Measurements from ENCODE around the gene LYRM4.

The LYRM4 gene

GRCh38 chr6:5293692-5294091 is 32.9 kb upstream of the LYRM4 start:
- H3K27me3 ChIP-seq (ENCODE audit: insufficient read depth, low read length), result no peaks in the 10 kb centered on the region
- no peak overlapping the region for H3K27ac ChIP-seq (ENCODE audit: low read length)
- H3K9ac ChIP-seq (ENCODE audit: low read depth, low read length), result no peak overlapping the region
- H3K9me3 ChIP-seq (ENCODE audit: insufficient read depth, low read depth, low read length), result no peaks in the 10 kb centered on the region
- no peaks in the 10 kb centered on the region for H3K36me3 ChIP-seq (ENCODE audit: insufficient read depth, low read depth, low read length)
- 0 out of 2 replicates have a peak, but pooled peaks cover 3% of the 10 kb centered on the region for H3K4me1 ChIP-seq (ENCODE audit: insufficient read depth, low read length)
- H3K4me3 ChIP-seq (ENCODE audit: low read length), result no peak overlapping the region

GRCh38 chr6:5292154-5292553 is 31.4 kb upstream of the LYRM4 start:
- Histone ChIP-seq H3K27ac (ENCODE audit: low read length) (no peak overlapping the region), H3K9me3 (ENCODE audit: insufficient read depth, low read depth, low read length) (no peaks in the 10 kb centered on the region), H3K27me3 (ENCODE audit: insufficient read depth, low read length) (no peaks in the 10 kb centered on the region), H3K4me1 (ENCODE audit: insufficient read depth, low read length) (peaks cover 5% of the 10 kb centered on the region; the same call in 1 of the 2 replicates), H3K9ac (ENCODE audit: low read depth, low read length) (no peak overlapping the region), H3K4me3 (ENCODE audit: low read length) (no peak overlapping the region), H3K36me3 (ENCODE audit: insufficient read depth, low read depth, low read length) (no peaks in the 10 kb centered on the region)

DNA sequence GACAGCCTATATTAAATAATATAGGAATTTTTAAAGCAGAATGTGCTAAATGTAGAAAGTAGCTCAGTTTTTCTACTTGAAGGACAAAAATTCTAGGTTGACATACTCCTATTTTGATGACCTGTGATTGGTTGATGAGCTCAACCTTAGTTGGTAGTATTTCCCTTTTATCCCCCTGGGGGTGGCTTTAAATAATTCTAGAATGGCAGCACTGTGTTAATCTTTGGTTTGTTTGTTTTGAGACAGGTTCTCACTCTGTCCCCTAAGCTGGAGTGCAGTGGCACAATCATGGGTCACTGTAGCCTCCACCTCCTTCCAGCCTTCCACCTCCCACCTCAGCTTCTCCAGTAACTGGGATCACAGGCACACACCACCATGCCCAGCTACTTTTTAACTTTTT is 29.8 kb upstream of the LYRM4 start:
- peaks cover 5% of the 10 kb centered on the region; the same call in 1 of the 2 replicates for H3K4me1 ChIP-seq (ENCODE audit: insufficient read depth, low read length)
- H3K9ac ChIP-seq (ENCODE audit: low read depth, low read length), result no peak overlapping the region
- H3K27me3 ChIP-seq (ENCODE audit: insufficient read depth, low read length), result no peaks in the 10 kb centered on the region
- H3K4me3 ChIP-seq (ENCODE audit: low read length), result no peak overlapping the region
- H3K36me3 ChIP-seq (ENCODE audit: insufficient read depth, low read depth, low read length), result no peaks in the 10 kb centered on the region
- no peak overlapping the region for H3K27ac ChIP-seq (ENCODE audit: low read length)
- no peaks in the 10 kb centered on the region for H3K9me3 ChIP-seq (ENCODE audit: insufficient read depth, low read depth, low read length)

DNA sequence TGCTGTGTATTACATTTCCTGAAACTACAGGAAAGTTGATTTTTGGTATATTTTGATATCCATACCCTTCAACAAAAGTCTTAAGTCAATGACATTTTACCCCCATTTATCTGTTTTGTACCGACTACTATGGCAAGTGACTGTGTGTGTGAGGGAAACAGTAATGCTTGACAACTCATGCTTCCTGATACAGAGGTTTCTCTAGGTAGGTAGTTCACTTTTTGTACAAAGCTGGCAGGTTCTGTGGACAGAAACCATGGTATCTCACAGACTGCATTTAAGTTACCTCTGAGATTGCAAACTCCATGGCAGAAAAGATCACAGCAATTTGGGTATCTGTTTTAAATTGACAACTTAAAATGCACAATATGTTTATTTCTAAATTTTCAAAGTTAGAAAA is 29.3 kb upstream of the LYRM4 start:
- Histone ChIP-seq H3K4me3 (ENCODE audit: low read length) (no peak overlapping the region), H3K27me3 (ENCODE audit: insufficient read depth, low read length) (no peaks in the 10 kb centered on the region), H3K4me1 (ENCODE audit: insufficient read depth, low read length) (peaks cover 5% of the 10 kb centered on the region; the same call in 1 of the 2 replicates), H3K9ac (ENCODE audit: low read depth, low read length) (no peak overlapping the region), H3K9me3 (ENCODE audit: insufficient read depth, low read depth, low read length) (no peaks in the 10 kb centered on the region), H3K27ac (ENCODE audit: low read length) (no peak overlapping the region), H3K36me3 (ENCODE audit: insufficient read depth, low read depth, low read length) (no peaks in the 10 kb centered on the region)

- H3K36me3 ChIP-seq (ENCODE audit: insufficient read depth, low read depth, low read length), result no peaks in the 10 kb centered on the region
- no peak overlapping the region for H3K9ac ChIP-seq (ENCODE audit: low read depth, low read length)
- H3K4me1 ChIP-seq (ENCODE audit: insufficient read depth, low read length), result peaks cover 4% of the 10 kb centered on the region; the same call in 1 of the 2 replicates
- H3K9me3 ChIP-seq (ENCODE audit: insufficient read depth, low read depth, low read length), result no peaks in the 10 kb centered on the region
- no peak overlapping the region for H3K27ac ChIP-seq (ENCODE audit: low read length)
- H3K27me3 ChIP-seq (ENCODE audit: insufficient read depth, low read length), result no peaks in the 10 kb centered on the region
- no peak overlapping the region for H3K4me3 ChIP-seq (ENCODE audit: low read length)
These were observed 27.2 kb upstream of the LYRM4 start for GRCh38 chr6:5287966-5288297.

DNA sequence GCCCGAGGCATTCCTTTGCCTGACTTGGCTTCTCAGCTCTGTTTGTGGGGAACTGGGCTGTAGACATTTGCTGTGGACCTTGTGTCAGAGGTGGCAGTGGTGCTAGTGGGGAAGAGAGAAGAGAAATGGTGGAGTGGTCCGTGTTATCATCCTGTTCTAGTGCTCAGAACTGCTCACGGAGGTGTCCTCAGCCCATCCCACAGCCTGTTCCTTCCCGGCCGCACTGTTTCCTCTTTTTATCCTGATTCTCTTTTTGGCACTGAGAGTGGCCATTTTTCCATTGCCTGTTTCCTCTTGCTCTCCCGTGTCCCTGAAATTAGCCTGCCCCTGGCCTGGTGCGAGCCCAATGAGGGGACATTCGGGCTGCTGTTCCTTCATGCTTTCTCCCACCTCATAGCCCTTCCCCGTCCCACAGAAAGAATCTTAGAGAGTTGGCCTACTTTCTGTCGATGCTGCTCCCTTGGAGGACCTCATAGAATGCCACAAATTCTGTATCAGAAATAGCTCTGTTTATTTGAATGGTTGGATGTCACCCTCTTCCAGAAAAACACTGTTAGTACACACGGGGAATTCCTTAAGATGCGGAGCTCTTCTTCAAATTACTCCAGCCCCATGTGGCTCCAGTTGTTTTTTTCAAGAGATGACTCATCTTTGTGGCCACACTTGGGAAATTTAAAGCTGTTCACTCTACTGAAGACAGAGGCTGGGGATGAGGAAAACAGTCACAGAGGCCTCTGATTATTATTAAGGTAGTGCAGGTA is 26.6 kb upstream of the LYRM4 start:
- Histone ChIP-seq H3K9me3 (ENCODE audit: insufficient read depth, low read depth, low read length) (no peaks in the 10 kb centered on the region), H3K36me3 (ENCODE audit: insufficient read depth, low read depth, low read length) (no peaks in the 10 kb centered on the region), H3K4me1 (ENCODE audit: insufficient read depth, low read length) (peaks cover 3% of the 10 kb centered on the region; the same call in 1 of the 2 replicates), H3K4me3 (ENCODE audit: low read length) (no peak overlapping the region), H3K9ac (ENCODE audit: low read depth, low read length) (no peak overlapping the region), H3K27me3 (ENCODE audit: insufficient read depth, low read length) (no peaks in the 10 kb centered on the region), H3K27ac (ENCODE audit: low read length) (no peak overlapping the region)

DNA sequence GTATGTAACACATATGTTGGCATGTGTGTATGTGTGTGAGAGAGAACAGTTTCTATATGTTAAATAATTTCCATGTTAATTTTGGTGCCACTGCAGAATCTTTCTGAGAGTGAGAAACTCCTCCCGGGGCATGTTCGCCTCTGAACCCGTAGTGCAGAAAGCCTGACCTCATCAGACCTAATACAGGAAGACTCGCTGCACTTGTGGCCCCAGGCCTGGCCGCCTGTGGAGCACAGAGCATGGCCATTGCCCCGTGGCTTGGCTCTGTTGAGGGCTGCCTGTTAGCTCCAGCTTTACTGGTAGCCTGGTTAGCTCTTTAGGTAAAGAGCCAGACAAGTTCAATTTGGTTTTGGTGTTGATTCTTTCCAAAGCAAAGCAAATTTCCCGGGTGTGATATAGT is 26.0 kb upstream of the LYRM4 start:
- Histone ChIP-seq H3K27ac (ENCODE audit: low read length) (no peak overlapping the region), H3K4me3 (ENCODE audit: low read length) (no peak overlapping the region), H3K9me3 (ENCODE audit: insufficient read depth, low read depth, low read length) (no peaks in the 10 kb centered on the region), H3K27me3 (ENCODE audit: insufficient read depth, low read length) (no peaks in the 10 kb centered on the region), H3K9ac (ENCODE audit: low read depth, low read length) (no peak overlapping the region), H3K36me3 (ENCODE audit: insufficient read depth, low read depth, low read length) (no peaks in the 10 kb centered on the region), H3K4me1 (ENCODE audit: insufficient read depth, low read length) (peaks cover 3% of the 10 kb centered on the region; the same call in 1 of the 2 replicates)

GRCh38 chr6:5285526-5285925 is 24.8 kb upstream of the LYRM4 start:
- Histone ChIP-seq H3K4me1 (ENCODE audit: insufficient read depth, low read length) (peaks cover 3% of the 10 kb centered on the region; the same call in 1 of the 2 replicates), H3K9ac (ENCODE audit: low read depth, low read length) (no peak overlapping the region), H3K27ac (ENCODE audit: low read length) (no peak overlapping the region), H3K27me3 (ENCODE audit: insufficient read depth, low read length) (no peaks in the 10 kb centered on the region), H3K4me3 (ENCODE audit: low read length) (no peak overlapping the region), H3K9me3 (ENCODE audit: insufficient read depth, low read depth, low read length) (no peaks in the 10 kb centered on the region), H3K36me3 (ENCODE audit: insufficient read depth, low read depth, low read length) (no peaks in the 10 kb centered on the region)

GRCh38 chr6:5285081-5285480 is 24.3 kb upstream of the LYRM4 start:
- Histone ChIP-seq H3K36me3 (ENCODE audit: insufficient read depth, low read depth, low read length) (no peaks in the 10 kb centered on the region), H3K4me1 (ENCODE audit: insufficient read depth, low read length) (peaks cover 3% of the 10 kb centered on the region; the same call in 1 of the 2 replicates), H3K9me3 (ENCODE audit: insufficient read depth, low read depth, low read length) (no peaks in the 10 kb centered on the region), H3K9ac (ENCODE audit: low read depth, low read length) (no peak overlapping the region), H3K27ac (ENCODE audit: low read length) (no peak overlapping the region), H3K4me3 (ENCODE audit: low read length) (no peak overlapping the region), H3K27me3 (ENCODE audit: insufficient read depth, low read length) (no peaks in the 10 kb centered on the region)

GRCh38 chr6:5282191-5282623 is 21.5 kb upstream of the LYRM4 start:
- no peak overlapping the region for H3K27ac ChIP-seq (ENCODE audit: low read length)
- no peak overlapping the region for H3K9ac ChIP-seq (ENCODE audit: low read depth, low read length)

DNA sequence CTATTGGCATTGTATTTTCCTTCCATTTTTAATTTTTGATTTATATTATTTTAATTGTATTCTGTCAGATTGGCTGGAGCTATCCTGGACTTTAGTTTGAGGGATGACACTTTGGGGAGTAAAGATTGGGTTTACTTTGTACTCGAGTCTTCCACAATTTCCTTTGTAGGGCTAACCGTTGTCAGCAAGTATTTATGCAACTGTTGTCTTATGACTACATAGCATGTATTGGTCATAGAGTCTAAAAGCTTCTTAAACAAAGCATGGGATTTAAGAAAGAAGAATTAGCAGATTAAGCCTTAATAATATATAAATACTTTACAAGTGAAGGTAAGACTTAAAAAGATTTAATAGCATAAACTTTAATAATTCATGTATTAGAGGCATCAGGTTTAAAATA is 20.2 kb upstream of the LYRM4 start:
- no peak overlapping the region for H3K27ac ChIP-seq (ENCODE audit: low read length)
- peaks cover 10% of the 10 kb centered on the region; the same call in 1 of the 2 replicates for H3K4me1 ChIP-seq (ENCODE audit: insufficient read depth, low read length)
- no peaks in the 10 kb centered on the region for H3K9me3 ChIP-seq (ENCODE audit: insufficient read depth, low read depth, low read length)
- H3K36me3 ChIP-seq (ENCODE audit: insufficient read depth, low read depth, low read length), result no peaks in the 10 kb centered on the region
- no peaks in the 10 kb centered on the region for H3K27me3 ChIP-seq (ENCODE audit: insufficient read depth, low read length)
- H3K4me3 ChIP-seq (ENCODE audit: low read length), result no peak overlapping the region
- no peak overlapping the region for H3K9ac ChIP-seq (ENCODE audit: low read depth, low read length)

More at GRCh38 chr6:5282191-5282623, 21.5 kb upstream of the LYRM4 start:
- Histone ChIP-seq H3K9me3 (ENCODE audit: insufficient read depth, low read depth, low read length) (no peaks in the 10 kb centered on the region), H3K4me1 (ENCODE audit: insufficient read depth, low read length) (peaks cover 4% of the 10 kb centered on the region), H3K27me3 (ENCODE audit: insufficient read depth, low read length) (no peaks in the 10 kb centered on the region), H3K36me3 (ENCODE audit: insufficient read depth, low read depth, low read length) (no peaks in the 10 kb centered on the region), H3K4me3 (ENCODE audit: low read length) (no peak overlapping the region)

GRCh38 chr6:5279891-5280338 is 19.2 kb upstream of the LYRM4 start:
- Histone ChIP-seq H3K4me1 (ENCODE audit: insufficient read depth, low read length) (peaks cover 10% of the 10 kb centered on the region; the same call in 1 of the 2 replicates), H3K27ac (ENCODE audit: low read length) (no peak overlapping the region), H3K9ac (ENCODE audit: low read depth, low read length) (no peak overlapping the region), H3K27me3 (ENCODE audit: insufficient read depth, low read length) (no peaks in the 10 kb centered on the region), H3K36me3 (ENCODE audit: insufficient read depth, low read depth, low read length) (no peaks in the 10 kb centered on the region), H3K4me3 (ENCODE audit: low read length) (no peak overlapping the region), H3K9me3 (ENCODE audit: insufficient read depth, low read depth, low read length) (no peaks in the 10 kb centered on the region)

All from iPS-20b (cell line).